ENCODE measurements around the gene LRP1B.

DNA sequence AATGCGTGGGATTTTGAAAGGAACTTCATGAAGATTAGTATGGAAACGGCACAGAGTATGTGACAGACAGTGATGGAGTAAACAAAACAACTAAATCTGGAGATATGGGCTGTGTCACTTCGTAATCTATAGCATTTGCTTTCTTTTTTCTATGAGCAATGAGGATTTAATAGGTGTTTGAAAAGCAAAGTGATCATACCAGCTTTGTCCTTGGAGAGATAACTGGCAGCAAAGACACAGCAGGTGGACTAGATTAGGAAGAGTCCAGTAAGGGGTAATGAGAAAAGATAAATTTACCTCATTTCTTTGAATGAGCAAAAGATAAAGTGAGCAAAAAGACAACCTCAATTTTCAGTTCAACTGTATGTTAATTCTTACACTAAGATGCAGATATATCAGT lies 199.0 kb downstream of the LRP1B start:
- TF ChIP-seq, protein P1, sequence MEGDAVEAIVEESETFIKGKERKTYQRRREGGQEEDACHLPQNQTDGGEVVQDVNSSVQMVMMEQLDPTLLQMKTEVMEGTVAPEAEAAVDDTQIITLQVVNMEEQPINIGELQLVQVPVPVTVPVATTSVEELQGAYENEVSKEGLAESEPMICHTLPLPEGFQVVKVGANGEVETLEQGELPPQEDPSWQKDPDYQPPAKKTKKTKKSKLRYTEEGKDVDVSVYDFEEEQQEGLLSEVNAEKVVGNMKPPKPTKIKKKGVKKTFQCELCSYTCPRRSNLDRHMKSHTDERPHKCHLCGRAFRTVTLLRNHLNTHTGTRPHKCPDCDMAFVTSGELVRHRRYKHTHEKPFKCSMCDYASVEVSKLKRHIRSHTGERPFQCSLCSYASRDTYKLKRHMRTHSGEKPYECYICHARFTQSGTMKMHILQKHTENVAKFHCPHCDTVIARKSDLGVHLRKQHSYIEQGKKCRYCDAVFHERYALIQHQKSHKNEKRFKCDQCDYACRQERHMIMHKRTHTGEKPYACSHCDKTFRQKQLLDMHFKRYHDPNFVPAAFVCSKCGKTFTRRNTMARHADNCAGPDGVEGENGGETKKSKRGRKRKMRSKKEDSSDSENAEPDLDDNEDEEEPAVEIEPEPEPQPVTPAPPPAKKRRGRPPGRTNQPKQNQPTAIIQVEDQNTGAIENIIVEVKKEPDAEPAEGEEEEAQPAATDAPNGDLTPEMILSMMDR (IDR thresholded peaks at IDR 0.05), result no peak
- TF ChIP-seq POLR2A (IDR thresholded peaks at IDR 0.05), result no peak

Measured in thyroid gland (tissue), 4 donors.